G401 (cell line): ENCODE results near the gene CCDC61. TPM values are rescaled to one million over a fixed set of nuclear protein-coding genes. Genes with fewer than 3 reads are reported as not detected.

ENCODE experiments used
- DNase-seq: peaks from one replicate; pipeline ENCODE4 v3.0.0-alpha.2; 2015; ENCODE audit warnings: low spot score
- in situ Hi-C: cut with HindIII; loops from 2 replicates; pipeline ENCODE4 v1.10.0; 2016; ENCODE audit warnings: low sequenced_read_pairs, mixed read lengths
- total RNA-seq: library from RNA; depleted of rRNA; stranded (reverse); fragments of >200 nt; shearing (Covaris generic); gene quantifications from 2 replicates; pipeline ENCODE4 v1.2.3, GENCODE V29; 2014

The CCDC61 gene
- total RNA-seq, 1 experiment from 2014 or later, result 6.6 TPM

- in situ Hi-C loops, result no loop called here
- no peak for DNase-seq
Measured at GRCh38 chr19:46014534-46014933, 19.3 kb downstream of the CCDC61 start.

GRCh38 chr19:46014941-46015686, 19.8 kb downstream of the CCDC61 start:
- peak; percentile 47 for DNase-seq

DNA sequence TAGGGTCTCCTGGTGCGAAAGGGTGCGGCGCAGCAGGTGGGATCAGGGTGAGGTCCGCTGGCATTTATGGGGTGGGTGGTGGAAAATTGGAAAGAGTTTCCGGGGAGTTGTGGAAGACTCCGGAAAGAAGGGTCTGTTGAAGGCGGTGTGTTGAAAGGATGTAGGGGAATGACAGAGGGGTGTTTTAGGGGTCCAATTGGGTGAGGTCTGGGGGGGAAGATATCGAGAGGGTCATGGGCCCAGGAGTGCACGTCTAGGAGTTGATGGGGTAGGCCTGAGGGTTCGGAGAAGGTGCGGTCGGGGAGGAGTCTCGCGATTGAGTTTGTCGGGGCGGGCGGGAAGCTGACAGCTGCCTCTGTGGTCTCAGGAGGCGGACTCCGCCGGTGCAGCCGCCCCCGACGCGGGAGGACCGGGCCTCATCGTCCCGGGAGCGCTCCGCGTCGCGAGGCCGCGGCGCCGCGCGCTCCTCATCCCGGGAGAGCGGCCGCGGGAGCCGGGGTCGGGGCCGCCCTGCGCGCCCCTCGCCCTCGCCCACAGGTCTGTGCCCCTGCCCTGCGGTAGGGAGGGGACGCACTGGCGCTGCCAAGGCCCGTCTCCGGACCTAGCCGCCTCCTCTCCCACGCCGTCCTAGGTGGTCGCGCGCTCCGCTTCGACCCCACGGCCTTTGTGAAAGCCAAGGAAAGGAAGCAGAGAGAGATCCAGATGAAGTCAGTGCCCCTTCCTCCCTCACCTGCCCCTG, 20.6 kb downstream of the CCDC61 start:
- in situ Hi-C loops, result no loop called here

More at GRCh38 chr19:46014941-46015686, 19.8 kb downstream of the CCDC61 start:
- in situ Hi-C loops, result no loop called here

GRCh38 chr19:46016426-46017094, 21.3 kb downstream of the CCDC61 start:
- DNase-seq, result peak; percentile 85
- in situ Hi-C loops, result no loop called here

More for the DNA sequence above, 20.6 kb downstream of the CCDC61 start:
- DNase-seq, result no peak

- no peak for DNase-seq
- in situ Hi-C loops, result no loop called here
Measured at GRCh38 chr19:46017095-46017429, 21.8 kb downstream of the CCDC61 start.

GRCh38 chr19:46017874-46018675, 22.8 kb downstream of the CCDC61 start:
- DNase-seq, result no peak
- in situ Hi-C loops, result no loop called here

GRCh38 chr19:46018729-46019251, 23.5 kb downstream of the CCDC61 start:
- no peak for DNase-seq
- in situ Hi-C loops, result no loop called here

GRCh38 chr19:46019270-46019669, 24.0 kb downstream of the CCDC61 start:
- DNase-seq, result no peak
- in situ Hi-C loops, result no loop called here

DNA sequence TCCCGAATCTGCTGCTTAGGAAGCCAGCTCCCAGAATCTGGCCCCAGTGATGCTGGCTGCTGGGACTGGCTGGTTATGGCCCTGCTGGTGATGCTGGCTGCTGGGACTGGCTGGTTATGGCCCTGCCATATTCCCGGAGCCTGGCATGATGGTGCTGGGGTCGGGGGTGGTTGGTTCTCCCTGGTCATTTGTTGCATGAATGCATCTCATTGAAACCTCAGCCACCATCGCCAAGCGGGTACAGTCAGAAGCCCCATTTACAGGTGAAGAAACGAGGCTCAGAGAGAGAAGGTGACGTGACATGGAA, 25.5 kb downstream of the CCDC61 start:
- no peak for DNase-seq
- in situ Hi-C loops, result no loop called here

- DNase-seq, result no peak
- in situ Hi-C loops, result no loop called here
Measured at GRCh38 chr19:46021531-46022041, 26.3 kb downstream of the CCDC61 start.

DNA sequence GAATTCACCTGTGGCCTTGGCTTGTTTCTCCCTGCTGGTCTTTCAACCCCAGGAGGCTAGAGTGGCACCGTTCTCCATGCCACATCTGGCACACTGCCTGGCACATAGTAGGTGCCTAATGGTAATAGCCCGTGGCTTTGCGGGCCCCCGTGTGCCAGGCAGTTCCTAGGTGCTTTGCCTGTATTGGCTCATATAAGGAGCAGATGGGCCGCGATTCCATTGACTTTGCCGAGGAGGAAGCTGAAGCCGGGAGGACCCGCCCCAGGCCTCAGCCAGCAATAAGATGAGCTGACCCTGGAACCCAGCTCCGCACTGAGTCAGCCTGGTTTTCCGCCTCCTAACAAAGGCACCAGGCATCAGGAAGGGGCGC, 26.8 kb downstream of the CCDC61 start:
- in situ Hi-C loops, result no loop called here
- no peak for DNase-seq

GRCh38 chr19:46022431-46023310, 27.4 kb downstream of the CCDC61 start, which contains the start of gene PGLYRP1:
TSS of gene PGLYRP1 (minus strand) at chr19:46023053. CDS start at chr19:46023021, 32 bp downstream.
- in situ Hi-C loops, result no loop called here
- no peak for DNase-seq

DNA sequence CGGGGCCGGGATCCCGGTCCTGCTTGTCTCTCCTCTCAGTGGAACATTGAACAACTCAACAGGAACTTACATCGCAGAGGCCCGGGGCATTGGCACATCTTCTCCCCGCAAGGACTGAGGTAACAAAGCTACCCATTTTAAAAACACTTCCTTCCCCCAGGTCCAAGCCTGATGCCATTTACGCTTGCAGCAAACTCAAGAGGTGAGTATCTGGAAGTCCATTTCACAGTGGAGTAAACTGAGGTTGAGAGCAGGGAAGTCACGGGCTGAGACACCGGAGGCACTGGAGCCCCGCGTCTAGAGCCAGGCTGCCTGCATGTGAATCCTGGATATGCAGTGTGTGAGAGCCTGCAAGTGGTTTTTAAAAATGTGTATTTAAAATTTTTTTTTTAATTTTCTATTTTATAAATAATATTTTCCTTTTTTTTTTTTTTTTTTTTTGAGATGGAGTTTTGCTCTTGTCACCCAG, 28.1 kb downstream of the CCDC61 start:
- in situ Hi-C loops, result no loop called here

GRCh38 chr19:46025835-46026234, 30.6 kb downstream of the CCDC61 start:
- in situ Hi-C loops, result no loop called here

More for the DNA sequence above, 28.1 kb downstream of the CCDC61 start:
- DNase-seq, result no peak

GRCh38 chr19:46030812-46031550, 35.7 kb downstream of the CCDC61 start:
- DNase-seq, result no peak
- in situ Hi-C loops, result no loop called here

More at GRCh38 chr19:46025835-46026234, 30.6 kb downstream of the CCDC61 start:
- no peak for DNase-seq

GRCh38 chr19:46031781-46032596, 36.7 kb downstream of the CCDC61 start:
- DNase-seq, result no peak
- in situ Hi-C loops, result no loop called here
